ENCODE results near the gene SLC11A2. TPM values are rescaled to one million over a fixed set of nuclear protein-coding genes. Genes with fewer than 3 reads are reported as not detected.
"Not testable (repeated sequence)": the region's sequence is repeated elsewhere in the genome, so short reads cannot be mapped to it uniquely, and the experiment has no call there.

SLC11A2 gene
- total and polyA plus RNA-seq, 2 donors (not counting 1 experiment from before 2014, with no cell fraction given), result 19.7 to 42.0 TPM

GRCh38 chr12:51018956-51019355 lies 7.2 kb downstream of the SLC11A2 start:
- no peaks in the 10 kb centered on the region for H3K27me3 ChIP-seq (replicated peaks in 1 of 4; ENCODE audit: control extremely low read depth in 1 of 4, control insufficient read depth in 3 of 4, insufficient read depth in 4 of 4, low read length in 3 of 4)
- ATAC-seq (ENCODE audit: low read depth) (no peak), DNase-seq (no peak)
- Mint-ChIP-seq H3K9me3 (ENCODE audit: insufficient read depth) (no peaks in the 10 kb centered on the region), H3K27me3 (no peaks in the 10 kb centered on the region), H3K4me1 (peaks cover 13% of the 10 kb centered on the region), H3K4me3 (no peak overlapping the region), H3K27ac (no peak overlapping the region)
- H3K9ac ChIP-seq (ENCODE audit: low read length), result no peak overlapping the region
- H3K27ac ChIP-seq (ENCODE audit: low read length in 2 of 2), result no peak overlapping the region
- no peak overlapping the region for H3K4me2 ChIP-seq (replicated peaks; ENCODE audit: low read depth, low read length, poor library complexity, severe bottlenecking)
- ChIA-PET POLR2A (interaction anchor here (0.7 kb wide), 1 partner anchor 214 kb away, joined by 8 read pairs; no protein-coding TSS in a partner anchor), CTCF (interaction anchor here (1.1 to 1.2 kb wide), 2 partner anchors 9 to 194 kb away, joined by 3 read pairs; no protein-coding TSS in a partner anchor)
- peaks cover 5% of the 10 kb centered on the region for H4K20me1 ChIP-seq (ENCODE audit: control insufficient read depth, insufficient read depth, low read length, poor library complexity, severe bottlenecking)
- no peak overlapping the region for H2AFZ ChIP-seq (ENCODE audit: insufficient read depth, low read depth, low read length, poor library complexity, severe bottlenecking)
- no peak for TF ChIP-seq EZH2 (IDR thresholded peaks at IDR 0.05; ENCODE audit: borderline replicate concordance, insufficient read depth, low read depth, low read length, poor library complexity, severe bottlenecking)
- no peak for TF ChIP-seq CTCF (IDR thresholded peaks at IDR 0.05)
- H3K9me3 ChIP-seq (ENCODE audit: control extremely low read depth in 1 of 3, control insufficient read depth in 2 of 3, insufficient read depth in 1 of 3, low read length in 2 of 3), result no peaks in the 10 kb centered on the region
- peaks cover 93% of the 10 kb centered on the region for H3K79me2 ChIP-seq (ENCODE audit: control insufficient read depth, insufficient read depth, low read length)
- intact Hi-C loops (cut with micrococcal nuclease), result no loop called here
- H3K4me1 ChIP-seq (ENCODE audit: control insufficient read depth in 2 of 2, insufficient read depth in 2 of 2, low read length in 2 of 2), result peaks cover 3 to 12% of the 10 kb centered on the region in 2 donors
- no peak overlapping the region for H3K4me3 ChIP-seq (ENCODE audit: control extremely low read depth in 1 of 5, extremely low read depth in 1 of 5, insufficient read depth in 1 of 5, low read depth in 2 of 5, low read length in 4 of 5)
- 100% methylated on average over 1 of the region's 2 CpGs for WGBS (ENCODE audit: insufficient coverage)
- no peaks in the 10 kb centered on the region for H3K36me3 ChIP-seq (replicated peaks in 1 of 2; ENCODE audit: control extremely low read depth in 1 of 2, control insufficient read depth in 1 of 2, extremely low read depth in 1 of 2, insufficient read depth in 2 of 2, low read length in 1 of 2)

- Histone ChIP-seq H3K4me3 (ENCODE audit: control extremely low read depth in 1 of 5, extremely low read depth in 1 of 5, insufficient read depth in 1 of 5, low read depth in 2 of 5, low read length in 4 of 5) (no peak overlapping the region), H3K27me3 (replicated peaks in 1 of 4; ENCODE audit: control extremely low read depth in 1 of 4, control insufficient read depth in 3 of 4, insufficient read depth in 4 of 4, low read length in 3 of 4) (no peaks in the 10 kb centered on the region), H3K4me2 (replicated peaks; ENCODE audit: low read depth, low read length, poor library complexity, severe bottlenecking) (no peak overlapping the region), H2AFZ (ENCODE audit: insufficient read depth, low read depth, low read length, poor library complexity, severe bottlenecking) (no peak overlapping the region), H4K20me1 (ENCODE audit: control insufficient read depth, insufficient read depth, low read length, poor library complexity, severe bottlenecking) (peaks cover 5% of the 10 kb centered on the region), H3K27ac (ENCODE audit: low read length in 2 of 2) (no peak overlapping the region), H3K36me3 (replicated peaks in 1 of 2; ENCODE audit: control extremely low read depth in 1 of 2, control insufficient read depth in 1 of 2, extremely low read depth in 1 of 2, insufficient read depth in 2 of 2, low read length in 1 of 2) (no peaks in the 10 kb centered on the region), H3K9me3 (ENCODE audit: control extremely low read depth in 1 of 3, control insufficient read depth in 2 of 3, insufficient read depth in 1 of 3, low read length in 2 of 3) (no peaks in the 10 kb centered on the region), H3K9ac (ENCODE audit: low read length) (no peak overlapping the region), H3K4me1 (ENCODE audit: control insufficient read depth in 2 of 2, insufficient read depth in 2 of 2, low read length in 2 of 2) (peaks cover 3 to 11% of the 10 kb centered on the region in 2 donors), H3K79me2 (ENCODE audit: control insufficient read depth, insufficient read depth, low read length) (peaks cover 92% of the 10 kb centered on the region)
- DNase-seq, result no peak
- no peak for ATAC-seq (ENCODE audit: low read depth)
- TF ChIP-seq CTCF (IDR thresholded peaks at IDR 0.05), result no peak
- no peak for TF ChIP-seq EZH2 (IDR thresholded peaks at IDR 0.05; ENCODE audit: borderline replicate concordance, insufficient read depth, low read depth, low read length, poor library complexity, severe bottlenecking)
- H3K27me3 Mint-ChIP-seq, result no peaks in the 10 kb centered on the region
- CTCF ChIA-PET, result no interaction called here
- H3K4me3 Mint-ChIP-seq, result no peak overlapping the region
- intact Hi-C loops (cut with micrococcal nuclease), result no loop called here
- peaks cover 18% of the 10 kb centered on the region for H3K4me1 Mint-ChIP-seq
- H3K27ac Mint-ChIP-seq, result no peak overlapping the region
- no peaks in the 10 kb centered on the region for H3K9me3 Mint-ChIP-seq (ENCODE audit: insufficient read depth)
- POLR2A ChIA-PET, result no interaction called here
Observed at GRCh38 chr12:51017452-51017851, 8.7 kb downstream of the SLC11A2 start.

GRCh38 chr12:51014467-51014866 lies 11.7 kb downstream of the SLC11A2 start:
- not testable (repeated sequence) for H3K9me3 Mint-ChIP-seq (ENCODE audit: insufficient read depth)

More at GRCh38 chr12:51014467-51014866, 11.7 kb downstream of the SLC11A2 start:
- POLR2A ChIA-PET; intact Hi-C loops (cut with micrococcal nuclease); ATAC-seq (ENCODE audit: low read depth); H4K20me1 ChIP-seq (ENCODE audit: control insufficient read depth, insufficient read depth, low read length, poor library complexity, severe bottlenecking); H3K4me3 Mint-ChIP-seq; H3K27ac Mint-ChIP-seq; H3K9ac ChIP-seq (ENCODE audit: low read length); H3K27ac ChIP-seq (ENCODE audit: low read length in 2 of 2); H3K4me3 ChIP-seq (ENCODE audit: control extremely low read depth in 1 of 5, extremely low read depth in 1 of 5, insufficient read depth in 1 of 5, low read depth in 2 of 5, low read length in 4 of 5); H3K4me1 ChIP-seq (ENCODE audit: control insufficient read depth in 2 of 2, insufficient read depth in 2 of 2, low read length in 2 of 2); H3K4me1 Mint-ChIP-seq; H3K27me3 ChIP-seq (replicated peaks in 1 of 4; ENCODE audit: control extremely low read depth in 1 of 4, control insufficient read depth in 3 of 4, insufficient read depth in 4 of 4, low read length in 3 of 4); H2AFZ ChIP-seq (ENCODE audit: insufficient read depth, low read depth, low read length, poor library complexity, severe bottlenecking); H3K36me3 ChIP-seq (replicated peaks in 1 of 2; ENCODE audit: control extremely low read depth in 1 of 2, control insufficient read depth in 1 of 2, extremely low read depth in 1 of 2, insufficient read depth in 2 of 2, low read length in 1 of 2); DNase-seq; H3K4me2 ChIP-seq (replicated peaks; ENCODE audit: low read depth, low read length, poor library complexity, severe bottlenecking); CTCF ChIA-PET; H3K9me3 ChIP-seq (ENCODE audit: control extremely low read depth in 1 of 3, control insufficient read depth in 2 of 3, insufficient read depth in 1 of 3, low read length in 2 of 3); H3K27me3 Mint-ChIP-seq: not testable (repeated sequence)
- peaks cover 75% of the 10 kb centered on the region for H3K79me2 ChIP-seq (ENCODE audit: control insufficient read depth, insufficient read depth, low read length)
- WGBS (ENCODE audit: insufficient coverage), result 97% methylated on average over 6 of the region's 9 CpGs
